Measurements from ENCODE around the gene PREB. TPM values are rescaled to one million over a fixed set of nuclear protein-coding genes. Genes with fewer than 3 reads are reported as not detected.
"Not testable (repeated sequence)": the region's sequence is repeated elsewhere in the genome, so short reads cannot be mapped to it uniquely, and the experiment has no call there.

Gene PREB
- total RNA-seq, 6 experiments from 2014 or later = 43.4 to 50.7 (median 46.4) TPM

- H3K27me3 Mint-ChIP-seq (ENCODE audit: insufficient read depth) = peaks cover 9% of the 10 kb centered on the region
- H3K4me1 Mint-ChIP-seq (ENCODE audit: low read depth) = peaks cover 35% of the 10 kb centered on the region
- no peak for DNase-seq
- TF ChIP-seq CTCF (IDR thresholded peaks at IDR 0.05) = no peak
- no peaks in the 10 kb centered on the region for H3K36me3 Mint-ChIP-seq (ENCODE audit: low read depth)
- H3K27ac Mint-ChIP-seq = no peak overlapping the region
- H3K9me3 Mint-ChIP-seq = no peaks in the 10 kb centered on the region
- H3K4me3 Mint-ChIP-seq = no peak overlapping the region
Observed at GRCh38 chr2:27177441-27178351, 43.3 kb upstream of the PREB start.

- not testable (repeated sequence) for DNase-seq; H3K9me3 Mint-ChIP-seq; H3K36me3 Mint-ChIP-seq (ENCODE audit: low read depth); H3K4me3 Mint-ChIP-seq; H3K27ac Mint-ChIP-seq
- peaks cover 18% of the 10 kb centered on the region for H3K4me1 Mint-ChIP-seq (ENCODE audit: low read depth)
- peaks cover 19% of the 10 kb centered on the region for H3K27me3 Mint-ChIP-seq (ENCODE audit: insufficient read depth)
Observed at GRCh38 chr2:27175781-27176180, 41.3 kb upstream of the PREB start.

- no peak for TF ChIP-seq CTCF (IDR thresholded peaks at IDR 0.05)
- Mint-ChIP-seq H3K4me1 (ENCODE audit: low read depth) (peaks cover 18% of the 10 kb centered on the region), H3K4me3 (no peak overlapping the region), H3K27ac (no peak overlapping the region), H3K9me3 (no peaks in the 10 kb centered on the region), H3K36me3 (ENCODE audit: low read depth) (no peaks in the 10 kb centered on the region), H3K27me3 (ENCODE audit: insufficient read depth) (peaks cover 22% of the 10 kb centered on the region)
- DNase-seq = no peak
Observed at GRCh38 chr2:27175330-27175729, 40.9 kb upstream of the PREB start.

GRCh38 chr2:27174638-27175037 lies 40.2 kb upstream of the PREB start:
- TF ChIP-seq CTCF (IDR thresholded peaks at IDR 0.05) = no peak
- H3K9me3 Mint-ChIP-seq = no peaks in the 10 kb centered on the region
- peaks cover 26% of the 10 kb centered on the region for H3K27me3 Mint-ChIP-seq (ENCODE audit: insufficient read depth)
- no peaks in the 10 kb centered on the region for H3K36me3 Mint-ChIP-seq (ENCODE audit: low read depth)
- H3K4me3 Mint-ChIP-seq = no peak overlapping the region
- peaks cover 12% of the 10 kb centered on the region for H3K4me1 Mint-ChIP-seq (ENCODE audit: low read depth)
- no peak for DNase-seq
- no peak overlapping the region for H3K27ac Mint-ChIP-seq

GRCh38 chr2:27171351-27171848 lies 37.0 kb upstream of the PREB start:
- no peak for DNase-seq
- no peak overlapping the region for H3K4me3 Mint-ChIP-seq
- peaks cover 7% of the 10 kb centered on the region for H3K4me1 Mint-ChIP-seq (ENCODE audit: low read depth)
- peaks cover 30% of the 10 kb centered on the region for H3K27me3 Mint-ChIP-seq (ENCODE audit: insufficient read depth)
- H3K36me3 Mint-ChIP-seq (ENCODE audit: low read depth) = no peaks in the 10 kb centered on the region
- H3K27ac Mint-ChIP-seq = no peak overlapping the region
- H3K9me3 Mint-ChIP-seq = no peaks in the 10 kb centered on the region
- no peak for TF ChIP-seq CTCF (IDR thresholded peaks at IDR 0.05)
